GM18867 (cell line): ENCODE results near the gene ARRDC4.
"Not testable (repeated sequence)": the region's sequence is repeated elsewhere in the genome, so short reads cannot be mapped to it uniquely, and the experiment has no call there.

Experiments
- ATAC-seq: cut with Tn5 transposase; IDR thresholded peaks from one replicate; pipeline ENCODE4 v1.9.1; 2021; ENCODE audit warnings: mild to moderate bottlenecking, moderate library complexity; ENCODE audit not compliant: unreplicated experiment

The ARRDC4 gene

DNA sequence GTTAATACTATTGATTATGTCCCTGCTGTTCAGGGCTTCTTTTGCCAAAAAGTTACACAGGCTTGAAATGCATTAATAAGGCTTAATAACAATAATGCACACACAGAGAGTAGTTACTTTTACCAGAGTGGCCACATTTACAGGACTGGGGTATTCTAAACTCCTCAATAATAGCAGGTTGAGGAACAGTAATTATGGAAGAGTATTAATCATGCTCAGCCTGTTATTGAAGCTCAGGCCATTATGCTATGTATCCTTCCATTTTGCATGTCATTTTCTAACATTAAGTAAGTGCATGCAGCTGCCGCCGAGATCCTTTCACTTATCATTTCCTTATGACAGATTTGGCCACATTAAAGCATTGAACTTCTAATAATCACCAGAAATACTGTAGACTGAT, 5.7 kb downstream of the ARRDC4 start:
- no peak for ATAC-seq

DNA sequence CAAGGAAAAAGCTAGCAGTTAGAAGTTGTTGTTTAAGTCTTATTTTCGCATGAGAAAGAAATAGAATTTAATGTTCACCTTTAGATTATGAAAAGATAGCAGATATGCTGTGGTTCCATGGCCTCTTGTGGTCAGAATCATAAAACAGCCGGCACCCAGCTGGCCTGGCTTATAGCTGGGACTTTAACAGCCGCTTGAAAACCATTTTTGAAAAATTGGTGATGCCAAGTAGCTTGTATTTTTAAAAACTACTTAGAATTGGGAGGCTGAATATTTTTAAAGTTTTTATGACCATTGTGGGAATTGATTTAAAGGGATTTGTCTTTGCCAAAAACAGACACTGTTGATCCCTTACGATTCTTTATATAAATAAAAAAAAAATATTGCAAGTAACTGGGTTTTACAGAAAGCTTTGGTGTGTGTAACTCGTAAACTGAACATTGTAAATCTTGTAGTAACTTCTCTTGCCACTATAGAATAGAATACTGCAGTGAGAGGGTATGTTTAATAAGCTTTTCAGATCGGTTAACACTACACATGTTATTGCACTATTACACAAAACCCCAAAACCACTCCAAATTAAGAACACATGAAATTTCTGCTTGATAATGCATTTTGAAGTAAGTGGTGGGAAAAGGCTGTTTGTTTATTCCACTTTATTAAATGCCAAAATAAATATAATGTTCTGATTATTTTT, 6.6 kb downstream of the ARRDC4 start:
- no peak for ATAC-seq

GRCh38 chr15:97967881-97968280, 7.4 kb downstream of the ARRDC4 start:
- ATAC-seq, result no peak

GRCh38 chr15:97968380-97968779, 7.9 kb downstream of the ARRDC4 start:
- no peak for ATAC-seq

DNA sequence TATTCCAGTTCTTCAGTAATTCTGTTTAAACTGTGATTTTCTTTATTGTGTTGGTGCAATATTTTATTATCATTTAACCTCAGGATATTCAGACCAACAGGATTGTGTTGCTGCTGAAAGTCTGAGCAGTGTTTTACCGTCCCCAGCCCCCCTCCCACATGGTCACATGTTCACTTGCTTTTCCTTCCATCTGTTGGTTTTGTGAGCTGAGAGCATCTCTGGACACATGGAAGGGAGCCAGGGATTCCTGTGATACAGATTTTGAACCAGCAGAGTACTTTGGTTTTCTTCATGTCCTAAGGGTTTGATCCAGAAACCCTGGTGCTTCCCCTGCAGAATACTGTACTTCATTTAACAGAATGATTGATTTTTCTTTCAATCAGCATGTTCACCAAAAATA, 11.9 kb downstream of the ARRDC4 start:
- ATAC-seq, result no peak

- no peak for ATAC-seq
Measured at GRCh38 chr15:97976129-97976528, 15.6 kb downstream of the ARRDC4 start.

- no peak for ATAC-seq
Measured at GRCh38 chr15:97976766-97977503, 16.4 kb downstream of the ARRDC4 start.

GRCh38 chr15:97977734-97978133, 17.2 kb downstream of the ARRDC4 start:
- no peak for ATAC-seq

- ATAC-seq, result no peak
Measured at GRCh38 chr15:97978401-97979139, 18.1 kb downstream of the ARRDC4 start.

DNA sequence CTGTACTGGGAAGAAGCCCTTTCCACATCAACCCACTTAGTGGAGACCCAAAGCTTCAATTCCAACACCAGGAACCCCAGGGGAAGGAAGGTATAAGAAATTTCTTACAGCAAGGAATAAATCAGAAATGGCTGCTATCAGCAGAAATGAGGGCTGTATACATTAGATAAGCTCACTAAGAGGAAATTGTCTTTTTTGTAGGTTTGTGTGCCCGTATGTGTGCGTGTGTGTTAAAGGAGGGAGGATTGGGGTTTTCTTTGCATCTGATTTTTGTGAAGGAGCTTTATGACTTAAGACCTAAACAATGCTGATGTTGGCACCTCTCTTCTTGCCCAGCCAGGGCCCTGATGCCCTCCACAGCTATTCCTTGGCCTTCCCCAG, 18.6 kb downstream of the ARRDC4 start:
- no peak for ATAC-seq

- no peak for ATAC-seq
Measured at GRCh38 chr15:97981058-97981457, 20.6 kb downstream of the ARRDC4 start.

- ATAC-seq, result no peak
Measured at GRCh38 chr15:97981758-97982157, 21.3 kb downstream of the ARRDC4 start.

GRCh38 chr15:97984157-97984556, 23.7 kb downstream of the ARRDC4 start:
- no peak for ATAC-seq

GRCh38 chr15:97985979-97986378, 25.5 kb downstream of the ARRDC4 start:
- not testable (repeated sequence) for ATAC-seq

- no peak for ATAC-seq
Measured at GRCh38 chr15:97986781-97987180, 26.3 kb downstream of the ARRDC4 start.

DNA sequence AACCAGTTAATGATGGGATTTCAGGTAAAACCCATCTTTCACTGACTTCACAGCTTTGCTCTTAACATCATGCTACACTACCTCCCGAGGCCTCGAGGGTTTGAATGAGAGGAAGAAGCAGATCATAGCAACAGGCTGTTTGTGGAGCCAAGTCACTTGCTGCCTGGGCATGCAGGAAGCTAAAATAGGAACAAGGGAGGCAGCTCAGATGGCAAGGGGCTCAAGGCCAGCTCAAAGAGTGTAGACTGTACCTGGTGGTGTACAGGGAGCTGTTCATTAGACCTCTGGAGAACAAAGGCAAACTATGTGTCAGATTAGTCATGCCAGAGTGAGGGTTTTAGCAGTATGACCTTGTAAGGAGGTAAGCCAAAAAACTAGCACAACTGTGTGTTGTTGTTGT, 28.8 kb downstream of the ARRDC4 start:
- no peak for ATAC-seq

DNA sequence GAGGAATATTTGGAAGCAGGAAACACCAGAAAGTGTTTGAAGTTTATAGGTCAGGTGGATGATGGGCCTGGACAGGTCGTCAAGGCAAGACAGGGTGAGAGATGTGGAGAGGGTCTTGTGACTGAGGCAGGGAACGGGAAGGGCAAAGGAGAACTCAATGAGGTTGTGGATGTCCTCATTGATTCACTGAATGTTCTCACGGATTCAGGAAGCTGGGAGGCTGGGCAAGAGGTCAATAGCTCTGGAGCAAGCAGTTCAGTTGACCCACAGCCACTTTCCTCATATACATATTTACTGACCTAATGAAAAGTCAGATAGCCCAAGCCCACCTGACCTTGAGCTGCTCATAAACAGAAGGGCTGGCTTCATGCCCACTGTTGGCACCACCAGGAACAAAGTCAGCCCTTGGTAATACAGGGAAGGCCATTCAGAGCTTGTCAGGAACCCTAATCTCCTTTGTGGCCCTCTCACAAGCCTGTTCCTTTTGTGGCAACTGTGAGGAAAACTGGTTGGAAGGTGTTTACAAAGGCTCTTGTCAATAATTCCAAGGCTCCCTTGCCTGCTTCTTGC, 31.6 kb downstream of the ARRDC4 start:
- ATAC-seq, result no peak

DNA sequence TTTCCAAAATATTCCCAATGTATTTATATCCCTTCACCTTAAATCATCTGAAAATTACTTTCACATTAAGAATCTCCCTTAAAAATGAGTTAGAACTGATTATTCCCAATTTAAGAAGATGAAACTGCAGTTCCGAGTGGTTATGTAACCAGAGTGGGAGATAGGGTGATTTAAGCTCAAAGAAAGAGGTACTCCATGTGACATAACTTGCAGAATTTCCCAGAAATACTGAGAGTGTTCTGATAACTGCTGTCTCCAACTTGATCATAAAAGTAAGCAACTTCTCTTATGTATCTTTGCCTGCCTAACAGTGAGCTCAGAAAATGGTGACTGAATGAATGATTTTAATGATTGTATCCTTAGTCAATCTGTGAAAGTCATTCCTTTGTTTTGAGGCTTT, 32.3 kb downstream of the ARRDC4 start:
- ATAC-seq, result no peak

- no peak for ATAC-seq
Measured at GRCh38 chr15:97993310-97993738, 32.8 kb downstream of the ARRDC4 start.

DNA sequence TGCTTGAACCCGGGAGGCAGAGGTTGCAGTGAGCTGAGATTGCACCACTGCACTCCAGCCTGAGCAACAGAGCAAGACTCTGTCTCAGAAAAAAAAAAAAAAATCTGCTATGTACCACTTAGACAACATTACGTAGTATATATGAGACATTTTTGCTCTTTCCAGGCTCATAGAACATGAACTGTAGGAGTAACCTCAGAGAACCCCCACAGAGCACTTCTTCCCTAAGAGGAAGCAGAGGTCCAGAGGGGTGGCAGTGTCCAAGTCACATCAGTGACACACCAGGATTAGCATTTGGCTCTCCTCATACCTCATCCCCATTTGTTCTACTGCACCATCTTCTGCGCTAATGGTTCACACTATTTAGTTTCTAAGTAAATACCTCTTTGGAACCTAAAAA, 33.7 kb downstream of the ARRDC4 start:
- no peak for ATAC-seq

- ATAC-seq, result no peak
Measured at GRCh38 chr15:97995192-97995591, 34.7 kb downstream of the ARRDC4 start.
